ENCODE results near the gene LAMC3.

DNA sequence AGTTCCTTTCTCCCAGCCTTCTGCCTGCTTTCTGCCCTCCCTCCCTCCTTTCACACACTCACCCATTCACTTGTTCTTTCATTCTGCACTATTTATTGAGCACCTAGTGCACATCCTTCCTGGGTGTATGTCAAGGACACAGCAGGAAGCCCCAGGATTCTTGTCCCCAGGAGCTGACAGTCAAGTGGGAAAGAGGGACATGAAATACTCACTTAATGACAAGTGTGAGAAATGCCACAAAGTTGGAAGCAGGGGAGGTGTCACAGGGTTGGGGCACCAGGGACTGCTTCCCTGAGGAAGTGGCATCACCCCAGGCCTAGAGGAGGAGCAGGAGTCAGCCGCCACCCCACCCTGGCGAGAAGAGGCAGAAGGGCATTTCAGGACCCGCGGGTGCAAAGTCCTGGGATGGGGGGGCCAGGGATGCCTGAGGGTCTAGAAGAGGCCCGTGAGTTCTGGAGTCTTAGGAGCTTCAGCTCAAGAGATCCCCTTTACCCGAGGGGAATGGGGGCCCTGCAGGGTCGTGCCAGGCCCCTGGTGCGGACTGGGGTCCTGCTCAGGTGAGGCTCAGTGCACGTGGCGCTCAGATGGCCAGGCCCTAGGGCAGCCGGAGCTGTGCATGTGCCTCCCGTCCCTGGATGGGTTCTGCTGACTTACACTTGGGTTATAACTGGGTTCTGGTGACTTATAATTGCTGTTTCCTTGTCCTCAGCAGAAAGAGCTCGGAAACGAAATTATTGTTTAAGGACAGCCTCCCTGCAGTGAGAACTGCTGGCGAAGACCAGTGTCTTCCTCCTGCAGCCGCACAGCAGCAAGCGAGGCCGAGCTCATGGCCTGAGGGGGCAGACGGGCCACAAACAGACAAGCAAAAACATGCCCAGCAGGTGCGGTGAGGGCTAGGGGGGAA, 16.9 kb upstream of the LAMC3 start:
- TF ChIP-seq, protein P1, sequence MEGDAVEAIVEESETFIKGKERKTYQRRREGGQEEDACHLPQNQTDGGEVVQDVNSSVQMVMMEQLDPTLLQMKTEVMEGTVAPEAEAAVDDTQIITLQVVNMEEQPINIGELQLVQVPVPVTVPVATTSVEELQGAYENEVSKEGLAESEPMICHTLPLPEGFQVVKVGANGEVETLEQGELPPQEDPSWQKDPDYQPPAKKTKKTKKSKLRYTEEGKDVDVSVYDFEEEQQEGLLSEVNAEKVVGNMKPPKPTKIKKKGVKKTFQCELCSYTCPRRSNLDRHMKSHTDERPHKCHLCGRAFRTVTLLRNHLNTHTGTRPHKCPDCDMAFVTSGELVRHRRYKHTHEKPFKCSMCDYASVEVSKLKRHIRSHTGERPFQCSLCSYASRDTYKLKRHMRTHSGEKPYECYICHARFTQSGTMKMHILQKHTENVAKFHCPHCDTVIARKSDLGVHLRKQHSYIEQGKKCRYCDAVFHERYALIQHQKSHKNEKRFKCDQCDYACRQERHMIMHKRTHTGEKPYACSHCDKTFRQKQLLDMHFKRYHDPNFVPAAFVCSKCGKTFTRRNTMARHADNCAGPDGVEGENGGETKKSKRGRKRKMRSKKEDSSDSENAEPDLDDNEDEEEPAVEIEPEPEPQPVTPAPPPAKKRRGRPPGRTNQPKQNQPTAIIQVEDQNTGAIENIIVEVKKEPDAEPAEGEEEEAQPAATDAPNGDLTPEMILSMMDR (IDR thresholded peaks at IDR 0.05): no peak
- TF ChIP-seq POLR2A (IDR thresholded peaks at IDR 0.05): no peak
